Endothelial cell (in vitro differentiated cells): ENCODE measurements around the gene CATSPERZ. TPM values are rescaled to one million over a fixed set of nuclear protein-coding genes. Genes with fewer than 3 reads are reported as not detected.

Experiments used
- DNase-seq: peaks from one replicate; pipeline ENCODE4 v3.0.0; 2021; ENCODE audit warnings: low spot score
- H3K27ac Mint-ChIP-seq: one replicate; pipeline ENCODE4 v1.8.0; 2021; ENCODE audit warnings: mixed read lengths, inconsistent platforms; ENCODE audit not compliant: unreplicated experiment
- H3K27me3 Mint-ChIP-seq: one replicate; pipeline ENCODE4 v1.8.0; 2021; ENCODE audit warnings: mild to moderate bottlenecking, moderate library complexity, mixed read lengths, inconsistent platforms; ENCODE audit not compliant: unreplicated experiment
- H3K36me3 Mint-ChIP-seq: one replicate; pipeline ENCODE4 v1.8.0; 2021; ENCODE audit warnings: mild to moderate bottlenecking, low read depth, mixed read lengths, inconsistent platforms; ENCODE audit not compliant: unreplicated experiment
- H3K4me1 Mint-ChIP-seq: one replicate; pipeline ENCODE4 v1.8.0; 2021; ENCODE audit warnings: mild to moderate bottlenecking, mixed read lengths, inconsistent platforms; ENCODE audit not compliant: unreplicated experiment
- H3K4me3 Mint-ChIP-seq: one replicate; pipeline ENCODE4 v1.8.0; 2021; ENCODE audit warnings: mild to moderate bottlenecking, mixed read lengths, inconsistent platforms; ENCODE audit not compliant: unreplicated experiment
- H3K9me3 Mint-ChIP-seq: one replicate; pipeline ENCODE4 v1.8.0; 2021; ENCODE audit warnings: mixed read lengths, inconsistent platforms; ENCODE audit not compliant: unreplicated experiment
- total RNA-seq: library from RNA; stranded (reverse); fragmentation: NEBNext Ultra II Directional; extraction: Animal tissue kit (Norgen Biotek cat#: 25700); gene quantifications from one replicate; pipeline ENCODE4 v1.2.1, GENCODE V29; 2021; ENCODE audit not compliant: unreplicated experiment
- TF ChIP-seq, protein P1 (sequence below): fragments of 200-600 bp; sonication (generic); IDR thresholded peaks from one replicate; pipeline ENCODE4 v1.5.0; 2021; ENCODE audit warnings: antibody characterized with exemption; ENCODE audit not compliant: unreplicated experiment

Gene CATSPERZ
- total RNA-seq, 1 donor from 2014 or later, result 0.38 TPM

DNA sequence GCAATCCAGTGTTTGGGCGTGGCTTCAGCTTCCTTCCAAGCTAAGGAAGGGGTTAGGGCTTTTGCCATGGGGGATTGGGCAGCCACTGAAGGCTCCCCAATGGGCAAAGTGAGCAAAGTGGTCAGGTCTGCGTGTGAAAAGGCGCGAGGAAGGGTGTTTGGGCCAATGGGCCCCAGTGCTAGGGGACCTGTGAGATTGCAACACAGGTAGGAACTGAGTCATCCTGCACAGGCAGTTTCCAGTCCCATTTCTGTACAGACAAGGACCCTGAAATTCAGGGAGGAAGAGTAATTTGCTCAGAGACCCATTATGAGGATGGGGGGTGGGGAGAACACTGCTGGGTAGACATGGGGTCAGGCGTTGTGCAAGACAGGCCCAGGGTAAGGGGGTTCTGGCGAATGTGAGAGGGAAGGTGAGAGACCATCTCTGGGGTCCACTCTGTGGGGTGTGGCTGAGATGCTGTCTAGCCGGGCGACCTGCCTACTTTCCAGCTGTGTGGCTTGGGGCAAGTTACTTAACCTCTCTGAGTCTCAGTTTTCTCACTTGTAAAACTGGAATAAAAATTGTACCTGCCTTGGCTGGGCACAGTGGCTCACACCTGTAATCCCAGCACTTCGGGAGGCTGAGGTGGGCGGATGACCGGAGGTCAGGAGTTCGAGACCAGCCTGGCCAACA is 47.2 kb downstream of the CATSPERZ start:
- no peak overlapping the region for H3K4me3 Mint-ChIP-seq
- peaks cover 3% of the 10 kb centered on the region for H3K36me3 Mint-ChIP-seq
- peaks cover 10% of the 10 kb centered on the region for H3K27me3 Mint-ChIP-seq
- TF ChIP-seq, protein P1, sequence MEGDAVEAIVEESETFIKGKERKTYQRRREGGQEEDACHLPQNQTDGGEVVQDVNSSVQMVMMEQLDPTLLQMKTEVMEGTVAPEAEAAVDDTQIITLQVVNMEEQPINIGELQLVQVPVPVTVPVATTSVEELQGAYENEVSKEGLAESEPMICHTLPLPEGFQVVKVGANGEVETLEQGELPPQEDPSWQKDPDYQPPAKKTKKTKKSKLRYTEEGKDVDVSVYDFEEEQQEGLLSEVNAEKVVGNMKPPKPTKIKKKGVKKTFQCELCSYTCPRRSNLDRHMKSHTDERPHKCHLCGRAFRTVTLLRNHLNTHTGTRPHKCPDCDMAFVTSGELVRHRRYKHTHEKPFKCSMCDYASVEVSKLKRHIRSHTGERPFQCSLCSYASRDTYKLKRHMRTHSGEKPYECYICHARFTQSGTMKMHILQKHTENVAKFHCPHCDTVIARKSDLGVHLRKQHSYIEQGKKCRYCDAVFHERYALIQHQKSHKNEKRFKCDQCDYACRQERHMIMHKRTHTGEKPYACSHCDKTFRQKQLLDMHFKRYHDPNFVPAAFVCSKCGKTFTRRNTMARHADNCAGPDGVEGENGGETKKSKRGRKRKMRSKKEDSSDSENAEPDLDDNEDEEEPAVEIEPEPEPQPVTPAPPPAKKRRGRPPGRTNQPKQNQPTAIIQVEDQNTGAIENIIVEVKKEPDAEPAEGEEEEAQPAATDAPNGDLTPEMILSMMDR, result no peak
- DNase-seq, result no peak
- H3K27ac Mint-ChIP-seq, result no peak overlapping the region
- no peaks in the 10 kb centered on the region for H3K9me3 Mint-ChIP-seq
- H3K4me1 Mint-ChIP-seq, result no peaks in the 10 kb centered on the region

DNA sequence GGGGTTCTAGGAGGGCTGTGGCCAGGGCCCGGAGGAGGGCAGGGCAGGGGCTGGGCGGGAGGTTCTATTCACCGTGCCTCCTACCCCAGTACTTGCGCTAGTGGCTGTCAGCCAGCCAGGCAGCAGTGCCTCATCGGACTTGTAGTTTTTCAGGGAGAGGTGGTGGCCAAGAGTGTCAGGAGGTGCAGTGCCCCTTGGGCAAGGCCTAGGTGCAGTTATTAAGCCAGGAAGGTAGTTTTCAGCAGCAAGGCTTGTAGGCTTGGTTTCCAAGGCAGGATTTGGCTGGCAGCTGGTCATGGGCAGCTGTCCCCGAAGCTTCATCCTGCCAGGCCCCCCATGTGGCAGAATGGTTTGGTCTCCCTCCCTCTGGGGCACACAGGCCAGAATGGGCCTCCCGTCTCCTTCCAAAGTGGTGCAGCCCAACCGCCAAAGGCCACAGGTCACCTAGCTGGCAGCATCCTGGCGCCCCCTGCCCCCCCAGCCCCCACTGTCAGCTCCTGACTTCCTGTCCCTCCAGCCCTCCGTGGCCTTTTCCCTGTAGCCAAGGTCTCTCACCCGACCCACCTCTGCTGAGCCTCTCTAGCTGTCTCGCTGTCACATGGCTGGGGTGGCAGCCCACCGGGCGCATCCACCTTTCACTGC is 48.3 kb downstream of the CATSPERZ start:
- Mint-ChIP-seq H3K27ac (no peak overlapping the region), H3K9me3 (no peaks in the 10 kb centered on the region), H3K4me3 (no peak overlapping the region), H3K27me3 (peaks cover 10% of the 10 kb centered on the region), H3K4me1 (no peaks in the 10 kb centered on the region), H3K36me3 (peaks cover 3% of the 10 kb centered on the region)
- TF ChIP-seq, protein P1, result no peak
- DNase-seq, result no peak

DNA sequence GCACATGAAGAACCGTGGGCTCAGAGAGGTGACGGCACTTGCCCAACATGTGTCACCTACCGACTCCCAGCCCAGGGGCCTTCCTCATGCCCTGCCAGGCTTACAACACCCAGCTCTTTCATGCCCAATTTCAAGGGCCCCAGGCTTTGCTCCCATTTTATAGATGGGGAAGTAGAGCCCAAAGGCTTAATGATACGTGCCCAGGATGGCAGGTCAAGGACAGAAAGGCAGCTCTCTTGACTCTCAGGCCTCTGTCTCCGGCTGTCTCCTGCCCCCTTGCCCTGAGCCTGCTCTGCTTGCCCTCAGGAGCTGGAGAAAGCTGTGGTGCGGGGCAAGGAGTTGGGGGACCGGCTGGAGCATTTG is 48.8 kb downstream of the CATSPERZ start:
- Mint-ChIP-seq H3K4me3 (no peak overlapping the region), H3K27me3 (peaks cover 10% of the 10 kb centered on the region), H3K4me1 (no peaks in the 10 kb centered on the region), H3K36me3 (peaks cover 3% of the 10 kb centered on the region), H3K27ac (no peak overlapping the region), H3K9me3 (no peaks in the 10 kb centered on the region)
- TF ChIP-seq, protein P1, result no peak
- no peak for DNase-seq

DNA sequence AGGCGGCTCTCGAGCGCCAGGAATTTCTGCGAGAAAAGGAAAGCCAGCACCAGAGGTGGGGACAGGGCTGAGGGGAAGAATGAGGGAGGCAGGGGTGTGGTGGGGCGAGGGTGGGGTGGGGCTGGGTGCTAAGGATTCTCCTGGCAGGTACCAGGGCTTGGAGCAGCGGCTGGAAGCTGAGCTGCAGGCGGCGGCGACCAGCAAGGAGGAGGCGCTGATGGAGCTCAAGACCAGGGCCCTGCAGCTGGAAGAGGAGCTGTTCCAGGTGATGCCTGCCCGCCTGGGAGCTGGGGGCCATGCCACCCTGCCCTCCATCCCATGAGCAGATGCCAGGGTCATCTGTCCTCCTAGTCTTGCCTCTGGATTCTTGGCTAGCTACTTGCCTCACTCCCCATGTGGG is 49.2 kb downstream of the CATSPERZ start:
- H3K27me3 Mint-ChIP-seq, result peaks cover 10% of the 10 kb centered on the region
- H3K27ac Mint-ChIP-seq, result no peak overlapping the region
- no peaks in the 10 kb centered on the region for H3K4me1 Mint-ChIP-seq
- H3K9me3 Mint-ChIP-seq, result no peaks in the 10 kb centered on the region
- H3K4me3 Mint-ChIP-seq, result no peak overlapping the region
- peaks cover 3% of the 10 kb centered on the region for H3K36me3 Mint-ChIP-seq
- no peak for DNase-seq
- TF ChIP-seq, protein P1, result no peak

DNA sequence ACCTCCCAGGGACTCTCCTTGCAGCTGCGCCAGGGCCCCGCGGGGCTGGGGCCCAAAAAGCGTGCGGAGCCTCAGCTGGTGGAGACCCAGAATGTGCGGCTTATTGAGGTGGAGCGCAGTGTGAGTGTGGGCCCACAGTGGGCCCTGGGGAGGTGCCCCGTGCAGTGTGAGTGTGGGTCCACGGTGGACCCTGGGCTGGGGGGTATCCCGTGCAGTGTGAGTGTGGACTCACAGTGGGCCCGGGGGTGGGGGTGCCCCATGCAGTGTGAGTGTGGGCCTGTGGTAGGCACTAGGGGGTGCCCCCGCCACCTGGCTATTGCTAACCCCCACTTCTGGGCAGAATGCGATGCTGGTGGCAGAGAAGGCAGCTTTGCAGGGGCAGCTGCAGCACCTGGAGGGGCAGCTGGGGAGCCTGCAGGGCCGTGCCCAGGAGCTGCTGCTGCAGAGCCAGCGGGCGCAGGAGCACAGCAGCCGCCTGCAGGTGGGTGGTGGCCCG is 51.0 kb downstream of the CATSPERZ start:
- Mint-ChIP-seq H3K36me3 (no peaks in the 10 kb centered on the region), H3K4me3 (no peak overlapping the region), H3K27me3 (peaks cover 7% of the 10 kb centered on the region)

More for the DNA sequence above, 51.0 kb downstream of the CATSPERZ start:
- Mint-ChIP-seq H3K9me3 (no peaks in the 10 kb centered on the region), H3K27ac (no peak overlapping the region), H3K4me1 (peaks cover 3% of the 10 kb centered on the region)
- TF ChIP-seq, protein P1, result no peak
- DNase-seq, result no peak
